VCaP (cell line): Measurements from ENCODE around the gene ZDHHC6.
A peak's percentile ranks its signal among the peaks of the same experiment; 100 is the strongest.
"Not testable (repeated sequence)": the region's sequence is repeated elsewhere in the genome, so short reads cannot be mapped to it uniquely, and the experiment has no call there.

Experiments
- H3K27ac ChIP-seq: fragments of 450-650 bp; 2 replicates; pipeline ENCODE4 v1.5.1; 2017
- CTCF ChIP-seq: fragments of 450-650 bp; conservative IDR thresholded peaks from 2 replicates; pipeline ENCODE4 v1.5.1; 2017; ENCODE audit warnings: mild to moderate bottlenecking, moderate library complexity

The ZDHHC6 gene

GRCh38 chr10:112475575-112476218 lies 29.0 kb upstream of the ZDHHC6 start:
- H3K27ac ChIP-seq, result peak overlapping the region; percentile 55
- TF ChIP-seq CTCF, result peak; percentile 82

- peak; percentile 87 for TF ChIP-seq CTCF
- H3K27ac ChIP-seq, result no peak overlapping the region
Measured at GRCh38 chr10:112471878-112472487, 25.3 kb upstream of the ZDHHC6 start.

DNA sequence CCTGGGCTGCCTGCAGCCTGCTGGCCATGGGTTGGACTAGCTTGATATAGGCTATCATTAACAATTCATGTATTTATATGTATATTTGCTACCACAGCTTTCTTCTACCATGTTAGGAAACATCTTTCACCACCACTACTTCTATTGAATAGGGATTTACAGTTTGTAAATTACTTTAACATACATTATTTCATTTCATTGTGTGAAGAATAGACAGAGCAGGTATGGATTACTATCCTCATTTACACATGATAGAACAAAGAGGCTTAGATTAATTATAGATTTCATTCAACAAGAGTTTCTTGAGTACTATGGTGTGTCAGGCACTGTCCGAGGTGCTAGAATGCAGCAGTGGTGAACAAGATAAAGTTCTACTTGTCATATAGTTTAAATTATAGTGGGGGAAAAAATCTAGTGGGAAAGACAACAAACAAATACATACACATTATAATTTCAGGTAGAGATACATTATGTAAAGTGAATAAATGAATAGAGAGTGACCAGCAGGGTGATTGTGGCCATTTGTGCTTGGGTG lies 20.9 kb upstream of the ZDHHC6 start:
- no peak overlapping the region for H3K27ac ChIP-seq
- TF ChIP-seq CTCF, result no peak

- no peak overlapping the region for H3K27ac ChIP-seq
- TF ChIP-seq CTCF, result no peak
Measured at GRCh38 chr10:112466802-112467201, 20.1 kb upstream of the ZDHHC6 start.

- no peak for TF ChIP-seq CTCF
- no peak overlapping the region for H3K27ac ChIP-seq
Measured at GRCh38 chr10:112465299-112465883, 18.7 kb upstream of the ZDHHC6 start.

- not testable (repeated sequence) for H3K27ac ChIP-seq
Measured at GRCh38 chr10:112464074-112464473, 17.4 kb upstream of the ZDHHC6 start.

GRCh38 chr10:112461029-112461887 lies 14.5 kb upstream of the ZDHHC6 start:
- no peak for TF ChIP-seq CTCF
- no peak overlapping the region for H3K27ac ChIP-seq
